Lung (tissue), 12 donors: ENCODE measurements around the gene SLC32A1. TPM values are rescaled to one million over a fixed set of nuclear protein-coding genes. Genes with fewer than 3 reads are reported as not detected.
A peak's percentile ranks its signal among the peaks of the same experiment; 100 is the strongest.

Source experiments
- ATAC-seq: fragments of 200-7000 bp; cut with Tn5 transposase; one replicate; pipeline ENCODE4 v1.9.1; 2020; ENCODE audit warnings: moderate number of reproducible peaks; ENCODE audit not compliant: insufficient read depth, low FRiP score
- DNase-seq, 3 donors: peaks; one replicate each; pipeline ENCODE4 v3.0.0-alpha.2; 2013 to 2017
- H3K27ac ChIP-seq, 2 donors: one replicate each; pipeline ENCODE4 v1.5.1; 2013; ENCODE audit warnings: mild to moderate bottlenecking in 2 of 2, moderate library complexity in 2 of 2, control low read depth in 1 of 2, inconsistent platforms in 1 of 2, low read depth in 1 of 2, low read length in 1 of 2
- H3K27me3 ChIP-seq, 3 donors: one replicate each; pipeline ENCODE4 v1.5.1; 2013; ENCODE audit warnings: low read length in 2 of 3; ENCODE audit not compliant: control insufficient read depth in 3 of 3, insufficient read depth in 3 of 3
- H3K36me3 ChIP-seq, 4 donors: one replicate each; pipeline ENCODE4 v1.5.1; 2013; ENCODE audit warnings: low read length in 4 of 4, mild to moderate bottlenecking in 1 of 4, moderate library complexity in 1 of 4; ENCODE audit not compliant: control insufficient read depth in 4 of 4, insufficient read depth in 4 of 4
- H3K4me1 ChIP-seq, 5 donors: one replicate each; pipeline ENCODE4 v1.5.1; 2013; ENCODE audit warnings: low read length in 5 of 5, mild to moderate bottlenecking in 2 of 5, moderate library complexity in 1 of 5; ENCODE audit not compliant: control insufficient read depth in 5 of 5, insufficient read depth in 5 of 5
- H3K4me3 ChIP-seq: one replicate; pipeline ENCODE4 v1.5.1; 2013; ENCODE audit warnings: mild to moderate bottlenecking, control low read depth, moderate library complexity
- H3K9ac ChIP-seq, 2 donors: one replicate each; pipeline ENCODE4 v1.5.1; 2013; ENCODE audit warnings: low read length in 2 of 2, control low read depth in 1 of 2; ENCODE audit not compliant: insufficient read depth in 1 of 2
- H3K9me3 ChIP-seq, 4 donors: one replicate each; pipeline ENCODE4 v1.5.1; 2013; ENCODE audit warnings: low read length in 3 of 4, mild to moderate bottlenecking in 1 of 4, moderate library complexity in 1 of 4; ENCODE audit not compliant: control insufficient read depth in 4 of 4, insufficient read depth in 3 of 4
- WGBS, 2 donors: extraction: QIAGEN DNeasy Blood & Tissue Kit; methylation state at CpG; one replicate each; pipeline ENCODE4 v1.1.7; 2013; 5-methylcytosine and 5-hydroxymethylcytosine counted together
- polyA plus RNA-seq, 2 donors: library from polyadenylated mRNA; stranded (reverse); fragments of 200-250 nt; gene quantifications; one replicate each; pipeline ENCODE4 v1.2.1, GENCODE V29; 2013
- total RNA-seq, 2 donors: library from RNA; depleted of rRNA in 1 of 2; stranded (reverse); fragments of >200 nt in 1 of 2; gene quantifications; one replicate each; pipeline ENCODE4 v1.2.1, GENCODE V29; 2014 to 2021
- TF ChIP-seq, protein P1 (sequence below): IDR thresholded peaks from 2 replicates; pipeline ENCODE4 v1.5.1; 2012; ENCODE audit warnings: mild to moderate bottlenecking; ENCODE audit errors: control extremely low read depth, extremely low read depth
- donor health status: control.
- donor health status: control.
- donor health status: Bipolar disorder and iron deficiency.
- donor health status: healthy.
- donor health status: DM: yes; HTN: yes; CAD: no.

SLC32A1 gene
- total and polyA plus RNA-seq, 4 donors, result not detected

GRCh38 chr20:38745757-38746156 lies 21.5 kb downstream of the SLC32A1 start:
- Histone ChIP-seq H3K4me3 (no peak overlapping the region), H3K9me3 (no peaks in the 10 kb centered on the region), H3K27me3 (peaks cover 0 to 7% (median 7%) of the 10 kb centered on the region in 3 donors), H3K27ac (no peak overlapping the region), H3K36me3 (peaks cover 0 to 6% (median 0%) of the 10 kb centered on the region in 4 donors), H3K9ac (no peak overlapping the region), H3K4me1 (peaks cover 0 to 15% (median 4%) of the 10 kb centered on the region in 5 donors)
- WGBS, 2 donors, result 96 to 100% methylated on average over 2 of the region's 2 CpGs
- DNase-seq (no peak), ATAC-seq (no peak)
- TF ChIP-seq, protein P1, sequence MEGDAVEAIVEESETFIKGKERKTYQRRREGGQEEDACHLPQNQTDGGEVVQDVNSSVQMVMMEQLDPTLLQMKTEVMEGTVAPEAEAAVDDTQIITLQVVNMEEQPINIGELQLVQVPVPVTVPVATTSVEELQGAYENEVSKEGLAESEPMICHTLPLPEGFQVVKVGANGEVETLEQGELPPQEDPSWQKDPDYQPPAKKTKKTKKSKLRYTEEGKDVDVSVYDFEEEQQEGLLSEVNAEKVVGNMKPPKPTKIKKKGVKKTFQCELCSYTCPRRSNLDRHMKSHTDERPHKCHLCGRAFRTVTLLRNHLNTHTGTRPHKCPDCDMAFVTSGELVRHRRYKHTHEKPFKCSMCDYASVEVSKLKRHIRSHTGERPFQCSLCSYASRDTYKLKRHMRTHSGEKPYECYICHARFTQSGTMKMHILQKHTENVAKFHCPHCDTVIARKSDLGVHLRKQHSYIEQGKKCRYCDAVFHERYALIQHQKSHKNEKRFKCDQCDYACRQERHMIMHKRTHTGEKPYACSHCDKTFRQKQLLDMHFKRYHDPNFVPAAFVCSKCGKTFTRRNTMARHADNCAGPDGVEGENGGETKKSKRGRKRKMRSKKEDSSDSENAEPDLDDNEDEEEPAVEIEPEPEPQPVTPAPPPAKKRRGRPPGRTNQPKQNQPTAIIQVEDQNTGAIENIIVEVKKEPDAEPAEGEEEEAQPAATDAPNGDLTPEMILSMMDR, result no peak

DNA sequence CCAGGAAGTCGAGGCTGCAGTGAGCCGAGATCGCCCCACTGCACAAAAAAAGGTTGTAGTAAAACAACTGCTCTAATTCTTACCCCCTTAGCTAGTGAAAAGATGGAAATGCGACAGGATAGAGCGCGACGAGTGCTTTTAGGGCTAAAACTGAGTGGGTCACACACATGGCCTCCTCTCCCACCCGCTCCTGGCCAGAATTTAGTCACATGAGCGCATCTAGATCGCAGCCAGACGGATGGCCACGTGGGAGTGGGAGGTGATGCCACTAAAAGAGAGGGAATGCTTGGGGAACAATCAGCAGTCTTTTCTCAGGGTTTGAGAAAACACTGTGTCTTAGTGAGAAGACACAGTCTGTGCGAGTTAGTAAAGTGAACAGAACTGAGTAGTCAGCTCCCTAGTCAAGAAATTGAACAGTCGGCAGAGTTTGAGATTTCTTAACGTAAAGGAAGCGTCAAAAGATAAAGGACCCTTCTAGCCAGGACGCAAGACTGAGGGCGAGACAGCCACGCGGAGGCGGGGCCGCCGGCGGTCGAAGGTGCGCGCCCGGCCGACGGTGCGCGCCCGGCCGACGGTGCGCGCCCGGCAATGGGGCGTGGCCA lies 23.3 kb downstream of the SLC32A1 start:
- H3K4me3 ChIP-seq, result no peak overlapping the region
- H3K36me3 ChIP-seq, result peaks cover 0 to 10% (median 5%) of the 10 kb centered on the region in 4 donors
- WGBS, 2 donors, result 12 to 13% methylated on average over 39 of the region's 39 CpGs
- H3K4me1 ChIP-seq, result peaks cover 0 to 15% (median 4%) of the 10 kb centered on the region in 5 donors
- peak overlapping the region in 1 of 2 donors; percentile 78 for H3K9ac ChIP-seq
- ATAC-seq (no peak), DNase-seq (no peak)
- peak overlapping the region in 1 of 2 donors; percentile 64 for H3K27ac ChIP-seq
- peaks cover 0 to 3% (median 0%) of the 10 kb centered on the region in 3 donors for H3K27me3 ChIP-seq
- TF ChIP-seq, protein P1, result no peak
- no peaks in the 10 kb centered on the region for H3K9me3 ChIP-seq

DNA sequence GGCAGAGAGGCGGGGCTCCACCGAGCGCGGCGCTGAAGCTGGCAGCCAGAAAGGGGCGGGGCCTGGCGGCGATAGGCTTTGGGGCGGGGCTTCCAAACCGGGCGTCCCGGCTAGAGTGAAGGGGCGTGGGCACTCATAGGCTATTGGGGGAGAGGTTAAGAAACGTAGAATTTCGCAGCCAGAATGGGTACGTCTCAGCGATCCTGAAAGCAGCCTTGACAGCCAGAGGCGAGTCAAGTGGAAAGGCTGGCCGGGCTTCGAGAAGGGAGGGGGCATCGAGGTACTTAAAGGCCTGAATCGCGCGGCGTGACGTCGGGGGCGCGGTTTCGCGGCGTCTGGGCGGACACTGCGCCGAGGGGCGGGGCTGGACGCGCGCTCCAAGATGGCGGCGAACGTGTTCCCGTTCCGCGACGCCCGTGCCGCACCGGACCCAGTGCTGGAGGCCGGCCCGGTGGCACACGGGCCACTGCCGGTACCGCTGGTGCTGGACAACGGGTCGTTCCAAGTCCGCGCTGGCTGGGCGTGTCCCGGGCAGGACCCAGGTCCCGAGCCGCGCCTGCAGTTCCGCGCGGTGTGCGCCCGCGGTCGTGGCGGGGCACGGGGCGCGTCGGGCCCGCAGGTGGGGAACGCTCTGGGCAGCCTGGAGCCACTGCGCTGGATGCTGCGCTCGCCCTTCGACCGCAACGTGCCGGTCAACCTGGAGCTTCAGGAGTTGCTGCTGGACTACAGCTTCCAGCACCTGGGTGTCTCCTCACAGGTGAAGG lies 24.0 kb downstream of the SLC32A1 start, which contains the start of gene ACTR5:
Gene ACTR5 (plus strand): TSS at position 364 of the 764 bp plus-strand sequence. CDS start 19 bp downstream, at position 383.
- Histone ChIP-seq H3K27ac (peak within 1 kb of the TSS; percentile 58 to 97), H3K9ac (peak within 1 kb of the TSS; percentile 52 to 78), H3K27me3 (peaks cover 0 to 3% (median 0%) of the 10 kb centered on the region in 3 donors), H3K4me3 (peak within 1 kb of the TSS; percentile 99), H3K9me3 (no peaks in the 10 kb centered on the region), H3K4me1 (peaks cover 0 to 15% (median 4%) of the 10 kb centered on the region in 5 donors), H3K36me3 (peaks cover 0 to 10% (median 5%) of the 10 kb centered on the region in 4 donors)
- ATAC-seq (peak; percentile 94), DNase-seq (peak; percentile 92 to 96 (median 94))
- TF ChIP-seq, protein P1, result no peak
- WGBS, 2 donors, result 0% methylated on average over 69 to 84 of the region's 84 CpGs
